ENCODE results near the gene GLMP.

DNA sequence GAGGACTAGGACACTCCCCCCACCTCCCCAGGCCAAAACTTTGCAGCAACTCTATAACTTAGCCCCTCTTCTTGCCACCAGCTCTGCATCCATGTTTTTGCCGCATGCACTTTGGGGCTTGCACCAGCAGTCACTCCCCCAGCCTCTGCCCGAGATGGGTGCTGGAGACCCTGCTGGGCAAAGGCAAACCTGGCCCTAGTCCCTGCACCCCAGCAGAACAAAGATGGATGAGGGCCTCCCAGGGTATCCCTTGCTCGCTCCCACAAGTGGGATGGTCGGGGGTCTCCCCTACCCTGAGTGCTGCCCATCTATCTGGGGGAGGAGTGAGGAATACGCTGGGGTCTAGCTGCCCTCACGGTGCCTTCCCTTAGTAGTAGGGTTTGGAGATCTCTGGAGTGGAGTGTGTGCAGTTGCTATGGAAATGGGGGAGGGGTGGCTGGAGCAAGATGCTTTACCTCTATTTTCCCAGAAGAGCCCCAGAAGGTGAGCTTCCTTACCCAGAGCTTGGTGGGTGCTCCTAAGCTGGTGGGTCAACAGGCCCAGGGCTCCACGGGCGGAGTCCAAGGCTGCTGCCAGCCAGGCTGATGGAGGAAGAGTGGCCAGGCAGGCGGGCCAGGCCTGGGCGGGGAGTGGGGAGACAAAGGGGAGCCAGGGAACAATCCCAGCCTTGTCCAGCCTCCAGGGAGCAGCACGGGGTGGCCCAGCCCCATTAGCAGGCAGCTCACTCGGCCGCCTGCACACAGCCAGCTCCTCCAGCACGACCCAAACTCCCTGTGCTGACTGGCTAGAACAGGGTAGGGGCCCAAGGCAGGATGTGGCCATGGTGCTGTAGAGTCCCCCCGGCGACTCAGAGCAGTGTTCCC lies 47.8 kb downstream of the GLMP start, which contains the start of gene PAQR6:
- TF ChIP-seq, protein P1, sequence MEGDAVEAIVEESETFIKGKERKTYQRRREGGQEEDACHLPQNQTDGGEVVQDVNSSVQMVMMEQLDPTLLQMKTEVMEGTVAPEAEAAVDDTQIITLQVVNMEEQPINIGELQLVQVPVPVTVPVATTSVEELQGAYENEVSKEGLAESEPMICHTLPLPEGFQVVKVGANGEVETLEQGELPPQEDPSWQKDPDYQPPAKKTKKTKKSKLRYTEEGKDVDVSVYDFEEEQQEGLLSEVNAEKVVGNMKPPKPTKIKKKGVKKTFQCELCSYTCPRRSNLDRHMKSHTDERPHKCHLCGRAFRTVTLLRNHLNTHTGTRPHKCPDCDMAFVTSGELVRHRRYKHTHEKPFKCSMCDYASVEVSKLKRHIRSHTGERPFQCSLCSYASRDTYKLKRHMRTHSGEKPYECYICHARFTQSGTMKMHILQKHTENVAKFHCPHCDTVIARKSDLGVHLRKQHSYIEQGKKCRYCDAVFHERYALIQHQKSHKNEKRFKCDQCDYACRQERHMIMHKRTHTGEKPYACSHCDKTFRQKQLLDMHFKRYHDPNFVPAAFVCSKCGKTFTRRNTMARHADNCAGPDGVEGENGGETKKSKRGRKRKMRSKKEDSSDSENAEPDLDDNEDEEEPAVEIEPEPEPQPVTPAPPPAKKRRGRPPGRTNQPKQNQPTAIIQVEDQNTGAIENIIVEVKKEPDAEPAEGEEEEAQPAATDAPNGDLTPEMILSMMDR (IDR thresholded peaks at IDR 0.05), result no peak
- TF ChIP-seq EP300 (IDR thresholded peaks at IDR 0.05), result no peak

All from ovary (tissue), 3 donors.